ENCODE measurements around the gene CTNNA2. TPM values are rescaled to one million over a fixed set of nuclear protein-coding genes. Genes with fewer than 3 reads are reported as not detected.

CTNNA2 gene
- total RNA-seq, 4 donors from 2014 or later, result 0.19 TPM; not detected in 3

- no peak for TF ChIP-seq CTCF (IDR thresholded peaks at IDR 0.05)
- no peak for DNase-seq (ENCODE audit: low spot score)
Measured at GRCh38 chr2:80642465-80642864, 1129.6 kb downstream of the CTNNA2 start.

GRCh38 chr2:80643598-80643997, 1130.7 kb downstream of the CTNNA2 start:
- no peak for TF ChIP-seq CTCF (IDR thresholded peaks at IDR 0.05)
- no peak for DNase-seq (ENCODE audit: low spot score)
- ATAC-seq (ENCODE audit: low FRiP score), result no peak

More at GRCh38 chr2:80642465-80642864, 1129.6 kb downstream of the CTNNA2 start:
- no peak for ATAC-seq (ENCODE audit: low FRiP score)

GRCh38 chr2:80651435-80651834, 1138.6 kb downstream of the CTNNA2 start:
- no peak for ATAC-seq (ENCODE audit: low FRiP score)
- DNase-seq (ENCODE audit: low spot score), result no peak
- no peak for TF ChIP-seq CTCF (IDR thresholded peaks at IDR 0.05)

GRCh38 chr2:80655265-80655664, 1142.4 kb downstream of the CTNNA2 start:
- no peak for ATAC-seq (ENCODE audit: low FRiP score)
- no peak for DNase-seq (ENCODE audit: low spot score)
- no peak for TF ChIP-seq CTCF (IDR thresholded peaks at IDR 0.05)

- ATAC-seq (ENCODE audit: low FRiP score) (no peak), DNase-seq (ENCODE audit: low spot score) (no peak)
- TF ChIP-seq CTCF (IDR thresholded peaks at IDR 0.05), result no peak
Measured at GRCh38 chr2:80670763-80671162, 1157.9 kb downstream of the CTNNA2 start.

GRCh38 chr2:80687524-80687923, 1174.7 kb downstream of the CTNNA2 start:
- no peak for DNase-seq (ENCODE audit: low spot score)
- no peak for ATAC-seq (ENCODE audit: low FRiP score)
- no peak for TF ChIP-seq CTCF (IDR thresholded peaks at IDR 0.05)

- no peak for DNase-seq (ENCODE audit: low spot score)
- TF ChIP-seq CTCF (IDR thresholded peaks at IDR 0.05), result no peak
- no peak for ATAC-seq (ENCODE audit: low FRiP score)
Measured at GRCh38 chr2:80689106-80689505, 1176.3 kb downstream of the CTNNA2 start.

Small RNAs within 50 kb of the gene (small RNA-seq; reads per million reads assigned to genes)
- not detected for gene MIR4264
- gene MIR8080, result not detected
- gene RNU6-561P, result not detected

All from omental fat pad (tissue), 4 donors.